ENCODE data around the gene MINDY4.

DNA sequence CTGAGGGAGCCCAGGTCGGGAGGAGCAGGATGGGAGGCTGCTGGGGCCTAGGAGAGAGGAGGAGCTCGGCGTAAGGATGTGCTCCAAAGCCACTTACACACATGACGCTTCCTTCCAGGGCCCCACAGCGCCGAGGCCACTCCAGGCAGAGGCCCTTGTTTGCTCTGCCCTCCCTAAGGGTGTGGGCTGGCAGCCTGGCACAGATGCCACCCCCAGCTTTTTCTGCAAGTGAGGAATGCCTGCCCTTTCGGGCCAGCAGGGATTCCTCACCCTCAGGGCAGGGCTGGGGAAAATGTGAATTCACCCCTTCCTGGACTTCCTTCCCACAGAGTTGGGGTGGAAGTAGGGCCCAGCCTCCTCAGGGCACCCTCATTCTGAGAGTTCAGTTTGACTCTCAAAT, 134.8 kb downstream of the MINDY4 start:
- TF ChIP-seq, protein P1, sequence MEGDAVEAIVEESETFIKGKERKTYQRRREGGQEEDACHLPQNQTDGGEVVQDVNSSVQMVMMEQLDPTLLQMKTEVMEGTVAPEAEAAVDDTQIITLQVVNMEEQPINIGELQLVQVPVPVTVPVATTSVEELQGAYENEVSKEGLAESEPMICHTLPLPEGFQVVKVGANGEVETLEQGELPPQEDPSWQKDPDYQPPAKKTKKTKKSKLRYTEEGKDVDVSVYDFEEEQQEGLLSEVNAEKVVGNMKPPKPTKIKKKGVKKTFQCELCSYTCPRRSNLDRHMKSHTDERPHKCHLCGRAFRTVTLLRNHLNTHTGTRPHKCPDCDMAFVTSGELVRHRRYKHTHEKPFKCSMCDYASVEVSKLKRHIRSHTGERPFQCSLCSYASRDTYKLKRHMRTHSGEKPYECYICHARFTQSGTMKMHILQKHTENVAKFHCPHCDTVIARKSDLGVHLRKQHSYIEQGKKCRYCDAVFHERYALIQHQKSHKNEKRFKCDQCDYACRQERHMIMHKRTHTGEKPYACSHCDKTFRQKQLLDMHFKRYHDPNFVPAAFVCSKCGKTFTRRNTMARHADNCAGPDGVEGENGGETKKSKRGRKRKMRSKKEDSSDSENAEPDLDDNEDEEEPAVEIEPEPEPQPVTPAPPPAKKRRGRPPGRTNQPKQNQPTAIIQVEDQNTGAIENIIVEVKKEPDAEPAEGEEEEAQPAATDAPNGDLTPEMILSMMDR (IDR thresholded peaks at IDR 0.05): no peak
- no peak for TF ChIP-seq POLR2A (IDR thresholded peaks at IDR 0.05)
